ENCODE data around the gene AUP1. TPM values are rescaled to one million over a fixed set of nuclear protein-coding genes. Genes with fewer than 3 reads are reported as not detected.

Gene AUP1
- total and polyA plus RNA-seq, 10 of the 15 experiments (the other 5 are each of a cell fraction or from before 2014, with no cell fraction given): 39.1 to 215 (median 138) TPM

DNA sequence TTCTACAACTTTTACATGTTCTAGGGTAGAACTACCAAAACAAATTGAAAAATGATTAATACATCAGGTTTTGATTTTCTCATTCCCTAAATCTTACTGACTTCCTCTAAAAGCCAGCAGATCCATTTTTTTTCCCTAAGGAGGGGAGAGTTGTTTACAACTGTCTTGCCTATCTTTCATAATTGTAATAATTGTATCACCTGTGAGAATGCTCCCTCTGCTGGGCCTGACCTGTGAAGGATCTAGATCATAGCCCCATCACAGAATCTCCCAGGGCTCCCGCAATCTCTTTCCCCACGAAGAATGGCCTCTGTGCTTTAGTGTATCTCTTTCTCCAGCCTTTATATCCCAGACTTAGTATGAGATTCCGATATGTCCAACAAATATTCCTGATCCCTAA, 15.1 kb upstream of the AUP1 start (continued):
- TF ChIP-seq SRF (IDR thresholded peaks at IDR 0.05; ENCODE audit: low read depth in 2 of 2, low read length in 2 of 2) (no peak), DPF2 (IDR thresholded peaks at IDR 0.05) (no peak), RAD21 (IDR thresholded peaks at IDR 0.05; ENCODE audit: insufficient read depth, low read depth, low read length) (peak; percentile 46; the same call in 1 of the 2 replicates), EED (IDR thresholded peaks at IDR 0.05; ENCODE audit: low read depth) (no peak)
- TF ChIP-seq, protein P1, sequence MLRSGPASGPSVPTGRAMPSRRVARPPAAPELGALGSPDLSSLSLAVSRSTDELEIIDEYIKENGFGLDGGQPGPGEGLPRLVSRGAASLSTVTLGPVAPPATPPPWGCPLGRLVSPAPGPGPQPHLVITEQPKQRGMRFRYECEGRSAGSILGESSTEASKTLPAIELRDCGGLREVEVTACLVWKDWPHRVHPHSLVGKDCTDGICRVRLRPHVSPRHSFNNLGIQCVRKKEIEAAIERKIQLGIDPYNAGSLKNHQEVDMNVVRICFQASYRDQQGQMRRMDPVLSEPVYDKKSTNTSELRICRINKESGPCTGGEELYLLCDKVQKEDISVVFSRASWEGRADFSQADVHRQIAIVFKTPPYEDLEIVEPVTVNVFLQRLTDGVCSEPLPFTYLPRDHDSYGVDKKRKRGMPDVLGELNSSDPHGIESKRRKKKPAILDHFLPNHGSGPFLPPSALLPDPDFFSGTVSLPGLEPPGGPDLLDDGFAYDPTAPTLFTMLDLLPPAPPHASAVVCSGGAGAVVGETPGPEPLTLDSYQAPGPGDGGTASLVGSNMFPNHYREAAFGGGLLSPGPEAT (IDR thresholded peaks at IDR 0.05; ENCODE audit: low read depth): no peak
- TF ChIP-seq, protein P2, sequence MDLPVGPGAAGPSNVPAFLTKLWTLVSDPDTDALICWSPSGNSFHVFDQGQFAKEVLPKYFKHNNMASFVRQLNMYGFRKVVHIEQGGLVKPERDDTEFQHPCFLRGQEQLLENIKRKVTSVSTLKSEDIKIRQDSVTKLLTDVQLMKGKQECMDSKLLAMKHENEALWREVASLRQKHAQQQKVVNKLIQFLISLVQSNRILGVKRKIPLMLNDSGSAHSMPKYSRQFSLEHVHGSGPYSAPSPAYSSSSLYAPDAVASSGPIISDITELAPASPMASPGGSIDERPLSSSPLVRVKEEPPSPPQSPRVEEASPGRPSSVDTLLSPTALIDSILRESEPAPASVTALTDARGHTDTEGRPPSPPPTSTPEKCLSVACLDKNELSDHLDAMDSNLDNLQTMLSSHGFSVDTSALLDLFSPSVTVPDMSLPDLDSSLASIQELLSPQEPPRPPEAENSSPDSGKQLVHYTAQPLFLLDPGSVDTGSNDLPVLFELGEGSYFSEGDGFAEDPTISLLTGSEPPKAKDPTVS (IDR thresholded peaks at IDR 0.05; ENCODE audit: low read depth, low read length): no peak
- TF ChIP-seq, protein P3, sequence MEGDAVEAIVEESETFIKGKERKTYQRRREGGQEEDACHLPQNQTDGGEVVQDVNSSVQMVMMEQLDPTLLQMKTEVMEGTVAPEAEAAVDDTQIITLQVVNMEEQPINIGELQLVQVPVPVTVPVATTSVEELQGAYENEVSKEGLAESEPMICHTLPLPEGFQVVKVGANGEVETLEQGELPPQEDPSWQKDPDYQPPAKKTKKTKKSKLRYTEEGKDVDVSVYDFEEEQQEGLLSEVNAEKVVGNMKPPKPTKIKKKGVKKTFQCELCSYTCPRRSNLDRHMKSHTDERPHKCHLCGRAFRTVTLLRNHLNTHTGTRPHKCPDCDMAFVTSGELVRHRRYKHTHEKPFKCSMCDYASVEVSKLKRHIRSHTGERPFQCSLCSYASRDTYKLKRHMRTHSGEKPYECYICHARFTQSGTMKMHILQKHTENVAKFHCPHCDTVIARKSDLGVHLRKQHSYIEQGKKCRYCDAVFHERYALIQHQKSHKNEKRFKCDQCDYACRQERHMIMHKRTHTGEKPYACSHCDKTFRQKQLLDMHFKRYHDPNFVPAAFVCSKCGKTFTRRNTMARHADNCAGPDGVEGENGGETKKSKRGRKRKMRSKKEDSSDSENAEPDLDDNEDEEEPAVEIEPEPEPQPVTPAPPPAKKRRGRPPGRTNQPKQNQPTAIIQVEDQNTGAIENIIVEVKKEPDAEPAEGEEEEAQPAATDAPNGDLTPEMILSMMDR (IDR thresholded peaks at IDR 0.05 in 2 of 3, conservative IDR thresholded peaks at IDR 0.05 in 1 of 3; ENCODE audit: control insufficient read depth in 2 of 3, extremely low read depth in 1 of 3, insufficient read depth in 1 of 3, low read depth in 3 of 3, low read length in 3 of 3): peak; percentile 33 to 41 (median 39); a peak in 4 of 6 replicates

All from GM12878 (cell line).